ENCODE results near the gene FHIT. TPM values are rescaled to one million over a fixed set of nuclear protein-coding genes. Genes with fewer than 3 reads are reported as not detected.

The FHIT gene
- polyA plus RNA-seq, 1 of the 3 experiments (the other 2 are of a cell fraction): 0.41 TPM

DNA sequence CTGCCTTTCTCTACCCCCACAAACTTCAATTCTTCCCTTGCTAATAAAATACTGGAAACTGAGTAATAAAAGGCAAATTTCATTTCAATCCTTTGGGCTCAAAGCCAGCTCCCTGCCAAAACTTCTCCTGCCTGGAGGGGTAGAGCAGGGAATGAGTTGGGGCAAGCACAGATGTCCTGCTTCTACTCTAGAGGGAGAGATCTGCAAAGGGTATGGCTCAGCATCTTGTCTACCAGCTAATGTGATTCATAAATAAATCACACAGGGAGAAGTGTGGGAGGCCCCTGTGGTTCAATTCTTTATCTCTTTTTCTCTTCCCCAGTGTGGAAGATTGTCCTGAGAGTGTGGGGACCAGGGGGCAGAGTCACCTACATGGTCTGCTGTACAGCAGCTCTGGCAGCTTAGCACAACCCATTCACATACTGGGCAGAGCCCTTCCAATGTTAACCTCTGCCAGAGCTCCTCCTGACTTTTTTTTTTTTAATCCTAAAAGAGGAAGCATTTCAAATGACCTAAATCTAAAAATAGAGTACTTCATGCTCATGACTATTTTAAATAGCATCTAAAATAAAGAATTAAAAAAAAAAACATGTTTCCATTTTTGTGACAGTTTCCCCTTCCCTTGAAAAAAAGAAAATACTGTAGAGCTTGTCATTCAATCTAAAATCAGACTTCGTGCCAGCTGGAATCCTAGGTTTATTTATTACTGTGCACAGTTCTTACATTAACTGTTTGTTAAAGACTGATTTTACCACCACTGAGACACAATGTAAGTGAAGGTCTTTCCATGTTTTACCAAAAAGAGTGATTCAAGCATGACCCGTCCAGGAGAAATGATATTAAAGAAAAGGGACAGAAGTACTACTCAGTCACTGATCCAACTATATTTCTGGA, 1117.7 kb downstream of the FHIT start:
- Histone ChIP-seq H3K27me3 (ENCODE audit: insufficient read depth) (no peaks in the 10 kb centered on the region), H4K20me1 (ENCODE audit: insufficient read depth) (no peaks in the 10 kb centered on the region), H3K36me3 (replicated peaks in 1 of 2; ENCODE audit: control insufficient read depth in 1 of 2, insufficient read depth in 2 of 2, low read length in 1 of 2) (no peaks in the 10 kb centered on the region), H3K4me1 (ENCODE audit: control insufficient read depth in 1 of 2, insufficient read depth in 2 of 2, low read depth in 1 of 2, low read length in 1 of 2) (no peaks in the 10 kb centered on the region), H3K79me2 (ENCODE audit: insufficient read depth) (no peaks in the 10 kb centered on the region), H3K9me2 (no peaks in the 10 kb centered on the region), H3K9ac (no peak overlapping the region), H2AFZ (ENCODE audit: low read depth) (no peak overlapping the region), H3K9me3 (no peaks in the 10 kb centered on the region), H3F3A (replicated peaks; ENCODE audit: insufficient read depth) (no peaks in the 10 kb centered on the region), H3K4me2 (no peak overlapping the region), H3K27ac (ENCODE audit: low read depth in 2 of 2, low read length in 1 of 2) (no peak overlapping the region), H3K4me3 (ENCODE audit: low read depth in 2 of 2, low read length in 1 of 2) (no peak overlapping the region)
- POLR2A ChIA-PET: no interaction called here
- TF ChIP-seq GABPA (IDR thresholded peaks at IDR 0.05; ENCODE audit: low read depth): no peak
- no peak for TF ChIP-seq RCOR1 (IDR thresholded peaks at IDR 0.05; ENCODE audit: low read length)
- no peak for TF ChIP-seq RXRA (IDR thresholded peaks at IDR 0.05; ENCODE audit: borderline replicate concordance, low read depth)
- TF ChIP-seq EP300 (IDR thresholded peaks at IDR 0.05; ENCODE audit: borderline replicate concordance in 1 of 2, low read depth in 1 of 2, low read length in 1 of 2): no peak
- TF ChIP-seq YY1 (IDR thresholded peaks at IDR 0.05; ENCODE audit: low read depth): no peak
- TF ChIP-seq, protein P1, sequence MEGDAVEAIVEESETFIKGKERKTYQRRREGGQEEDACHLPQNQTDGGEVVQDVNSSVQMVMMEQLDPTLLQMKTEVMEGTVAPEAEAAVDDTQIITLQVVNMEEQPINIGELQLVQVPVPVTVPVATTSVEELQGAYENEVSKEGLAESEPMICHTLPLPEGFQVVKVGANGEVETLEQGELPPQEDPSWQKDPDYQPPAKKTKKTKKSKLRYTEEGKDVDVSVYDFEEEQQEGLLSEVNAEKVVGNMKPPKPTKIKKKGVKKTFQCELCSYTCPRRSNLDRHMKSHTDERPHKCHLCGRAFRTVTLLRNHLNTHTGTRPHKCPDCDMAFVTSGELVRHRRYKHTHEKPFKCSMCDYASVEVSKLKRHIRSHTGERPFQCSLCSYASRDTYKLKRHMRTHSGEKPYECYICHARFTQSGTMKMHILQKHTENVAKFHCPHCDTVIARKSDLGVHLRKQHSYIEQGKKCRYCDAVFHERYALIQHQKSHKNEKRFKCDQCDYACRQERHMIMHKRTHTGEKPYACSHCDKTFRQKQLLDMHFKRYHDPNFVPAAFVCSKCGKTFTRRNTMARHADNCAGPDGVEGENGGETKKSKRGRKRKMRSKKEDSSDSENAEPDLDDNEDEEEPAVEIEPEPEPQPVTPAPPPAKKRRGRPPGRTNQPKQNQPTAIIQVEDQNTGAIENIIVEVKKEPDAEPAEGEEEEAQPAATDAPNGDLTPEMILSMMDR (IDR thresholded peaks at IDR 0.05): no peak
- TF ChIP-seq, protein P2, sequence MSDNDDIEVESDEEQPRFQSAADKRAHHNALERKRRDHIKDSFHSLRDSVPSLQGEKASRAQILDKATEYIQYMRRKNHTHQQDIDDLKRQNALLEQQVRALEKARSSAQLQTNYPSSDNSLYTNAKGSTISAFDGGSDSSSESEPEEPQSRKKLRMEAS (IDR thresholded peaks at IDR 0.05; ENCODE audit: low read depth): no peak
- no peak for TF ChIP-seq POLR2AphosphoS5 (IDR thresholded peaks at IDR 0.05; ENCODE audit: low read depth, low read length)
- CTCF ChIA-PET: no interaction called here
- 36% methylated on average over 2 of the region's 2 CpGs for WGBS (ENCODE audit: low lambda C conversion rate)
- DNase-seq: no peak

DNA sequence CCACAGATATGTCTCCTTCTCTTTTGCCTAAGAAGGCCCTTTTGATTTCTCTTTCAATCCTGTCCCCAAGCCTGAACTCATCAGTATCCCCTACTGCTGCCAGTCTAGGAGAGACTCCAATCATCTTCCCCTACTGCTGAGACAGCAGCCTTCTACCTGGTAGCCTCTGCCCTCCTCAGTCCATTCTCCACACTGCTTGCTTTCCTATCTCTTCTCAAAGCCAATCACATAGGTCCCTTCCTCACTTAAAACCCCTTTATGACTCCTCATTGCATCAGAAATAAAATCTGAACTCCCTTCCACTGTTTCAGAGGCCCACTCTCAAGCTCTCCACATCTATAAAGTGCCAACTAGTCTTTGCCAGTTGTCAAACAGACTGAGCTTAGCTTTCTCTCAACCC, 1119.6 kb downstream of the FHIT start:
- Histone ChIP-seq H3K4me1 (ENCODE audit: control insufficient read depth in 1 of 2, insufficient read depth in 2 of 2, low read depth in 1 of 2, low read length in 1 of 2) (no peaks in the 10 kb centered on the region), H3K4me2 (no peak overlapping the region), H2AFZ (ENCODE audit: low read depth) (no peak overlapping the region), H3K9me2 (no peaks in the 10 kb centered on the region), H3K9me3 (no peaks in the 10 kb centered on the region), H3K4me3 (ENCODE audit: low read depth in 2 of 2, low read length in 1 of 2) (no peak overlapping the region), H3K9ac (no peak overlapping the region), H3K36me3 (replicated peaks in 1 of 2; ENCODE audit: control insufficient read depth in 1 of 2, insufficient read depth in 2 of 2, low read length in 1 of 2) (no peaks in the 10 kb centered on the region), H3K27me3 (ENCODE audit: insufficient read depth) (no peaks in the 10 kb centered on the region), H4K20me1 (ENCODE audit: insufficient read depth) (no peaks in the 10 kb centered on the region), H3K27ac (ENCODE audit: low read depth in 2 of 2, low read length in 1 of 2) (no peak overlapping the region), H3K79me2 (ENCODE audit: insufficient read depth) (no peaks in the 10 kb centered on the region), H3F3A (replicated peaks; ENCODE audit: insufficient read depth) (no peaks in the 10 kb centered on the region)
- ChIA-PET POLR2A (no interaction called here), CTCF (interaction anchor here (0.9 kb wide), 1 partner anchor 17 kb away, joined by 3 read pairs; no protein-coding TSS in a partner anchor)
- DNase-seq: no peak
- no peak for TF ChIP-seq SMC3 (IDR thresholded peaks at IDR 0.05; ENCODE audit: low read depth, low read length)
- TF ChIP-seq, protein P3, sequence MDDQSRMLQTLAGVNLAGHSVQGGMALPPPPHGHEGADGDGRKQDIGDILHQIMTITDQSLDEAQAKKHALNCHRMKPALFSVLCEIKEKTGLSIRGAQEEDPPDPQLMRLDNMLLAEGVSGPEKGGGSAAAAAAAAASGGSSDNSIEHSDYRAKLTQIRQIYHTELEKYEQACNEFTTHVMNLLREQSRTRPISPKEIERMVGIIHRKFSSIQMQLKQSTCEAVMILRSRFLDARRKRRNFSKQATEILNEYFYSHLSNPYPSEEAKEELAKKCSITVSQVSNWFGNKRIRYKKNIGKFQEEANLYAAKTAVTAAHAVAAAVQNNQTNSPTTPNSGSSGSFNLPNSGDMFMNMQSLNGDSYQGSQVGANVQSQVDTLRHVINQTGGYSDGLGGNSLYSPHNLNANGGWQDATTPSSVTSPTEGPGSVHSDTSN (IDR thresholded peaks at IDR 0.05): no peak
- TF ChIP-seq TCF12 (IDR thresholded peaks at IDR 0.05): no peak
- no peak for TF ChIP-seq MXI1 (IDR thresholded peaks at IDR 0.05; ENCODE audit: low read depth, low read length)
- TF ChIP-seq YY1 (IDR thresholded peaks at IDR 0.05; ENCODE audit: low read depth): no peak
- TF ChIP-seq EP300 (IDR thresholded peaks at IDR 0.05; ENCODE audit: borderline replicate concordance in 1 of 2, low read depth in 1 of 2, low read length in 1 of 2): no peak
- no peak for TF ChIP-seq FOSL2 (IDR thresholded peaks at IDR 0.05; ENCODE audit: borderline replicate concordance, low read depth)
- no peak for TF ChIP-seq RFX5 (IDR thresholded peaks at IDR 0.05; ENCODE audit: low read length)
- TF ChIP-seq TAF1 (IDR thresholded peaks at IDR 0.05; ENCODE audit: borderline replicate concordance, low read depth, low read length): no peak
- no peak for TF ChIP-seq RXRA (IDR thresholded peaks at IDR 0.05; ENCODE audit: borderline replicate concordance, low read depth)
- TF ChIP-seq, protein P4, sequence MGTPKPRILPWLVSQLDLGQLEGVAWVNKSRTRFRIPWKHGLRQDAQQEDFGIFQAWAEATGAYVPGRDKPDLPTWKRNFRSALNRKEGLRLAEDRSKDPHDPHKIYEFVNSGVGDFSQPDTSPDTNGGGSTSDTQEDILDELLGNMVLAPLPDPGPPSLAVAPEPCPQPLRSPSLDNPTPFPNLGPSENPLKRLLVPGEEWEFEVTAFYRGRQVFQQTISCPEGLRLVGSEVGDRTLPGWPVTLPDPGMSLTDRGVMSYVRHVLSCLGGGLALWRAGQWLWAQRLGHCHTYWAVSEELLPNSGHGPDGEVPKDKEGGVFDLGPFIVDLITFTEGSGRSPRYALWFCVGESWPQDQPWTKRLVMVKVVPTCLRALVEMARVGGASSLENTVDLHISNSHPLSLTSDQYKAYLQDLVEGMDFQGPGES (IDR thresholded peaks at IDR 0.05; ENCODE audit: low read depth, low read length): no peak
- TF ChIP-seq GATA2 (CRISPR knock-in tag; IDR thresholded peaks at IDR 0.05): no peak
- TF ChIP-seq FOXJ3 (CRISPR knock-in tag; IDR thresholded peaks at IDR 0.05): no peak
- no peak for TF ChIP-seq EZH2phosphoT487 (IDR thresholded peaks at IDR 0.05; ENCODE audit: borderline replicate concordance, low read depth)
- no peak for TF ChIP-seq GABPA (IDR thresholded peaks at IDR 0.05; ENCODE audit: low read depth)
- TF ChIP-seq RAD21 (IDR thresholded peaks at IDR 0.05; ENCODE audit: low read length): no peak
- TF ChIP-seq TEAD4 (IDR thresholded peaks at IDR 0.05; ENCODE audit: borderline replicate concordance, insufficient read depth): no peak
- TF ChIP-seq MEF2A (IDR thresholded peaks at IDR 0.05; ENCODE audit: borderline replicate concordance, low read depth): no peak
- no peak for TF ChIP-seq JUND (IDR thresholded peaks at IDR 0.05)
- no peak for TF ChIP-seq ELF1 (IDR thresholded peaks at IDR 0.05)
